OCI-LY1 (cell line): ENCODE data around the gene ARFGEF3.

Experiments
- H2AFZ ChIP-seq: fragments of 200-600 bp; sonication (generic), shearing (Covaris generic); 2 replicates; pipeline ENCODE4 v1.6.0; 2014; ENCODE audit warnings: antibody characterized with exemption, mild to moderate bottlenecking, low read length
- H3F3A ChIP-seq: fragments of 200-600 bp; sonication (generic), shearing (Covaris generic); 2 replicates; pipeline ENCODE4 v1.6.0; 2014; ENCODE audit warnings: mild to moderate bottlenecking, antibody characterized with exemption, low read length, moderate library complexity; ENCODE audit not compliant: insufficient read depth
- H3K27ac ChIP-seq: fragments of 200-600 bp; sonication (generic); 2 replicates; pipeline ENCODE4 v1.5.1; 2014; ENCODE audit warnings: low read length, mixed run types, mild to moderate bottlenecking, low read depth; ENCODE audit not compliant: poor library complexity, severe bottlenecking
- H3K27me3 ChIP-seq: fragments of 200-600 bp; sonication (generic); 2 replicates; pipeline ENCODE4 v1.6.0; 2014; ENCODE audit warnings: antibody characterized with exemption, mild to moderate bottlenecking, low read length, moderate library complexity; ENCODE audit not compliant: insufficient read depth
- H3K36me3 ChIP-seq: fragments of 200-600 bp; sonication (generic); 2 replicates; pipeline ENCODE4 v1.6.1; 2014; ENCODE audit warnings: mild to moderate bottlenecking, antibody characterized with exemption, low read length, moderate library complexity, mixed read lengths; ENCODE audit not compliant: insufficient read depth
- H3K4me1 ChIP-seq: fragments of 200-600 bp; sonication (generic); 2 replicates; pipeline ENCODE4 v1.5.1; 2014; ENCODE audit warnings: mild to moderate bottlenecking, low read length, moderate library complexity; ENCODE audit not compliant: insufficient read depth, severe bottlenecking
- H3K4me2 ChIP-seq: fragments of 200-600 bp; sonication (generic), shearing (Covaris generic); 2 replicates; pipeline ENCODE4 v1.6.1; 2014; ENCODE audit warnings: low read length
- H3K4me3 ChIP-seq: fragments of 200-600 bp; sonication (generic); 2 replicates; pipeline ENCODE4 v1.5.1; 2014; ENCODE audit warnings: low read length, low read depth, mild to moderate bottlenecking, mixed read lengths; ENCODE audit not compliant: poor library complexity, severe bottlenecking
- H3K79me2 ChIP-seq: fragments of 200-600 bp; shearing (Covaris generic); 2 replicates; pipeline ENCODE4 v1.6.1; 2016; ENCODE audit warnings: mixed run types, low read length, mixed read lengths; ENCODE audit not compliant: insufficient read depth
- H3K9ac ChIP-seq: fragments of 200-600 bp; sonication (generic), shearing (Covaris generic); 2 replicates; pipeline ENCODE4 v1.6.1; 2014; ENCODE audit warnings: mild to moderate bottlenecking, low read length, mixed read lengths
- H3K9me2 ChIP-seq: fragments of 200-600 bp; sonication (generic), shearing (Covaris generic); 2 replicates; pipeline ENCODE4 v1.6.1; 2014; ENCODE audit warnings: low read depth, mild to moderate bottlenecking, low read length, mixed read lengths
- H3K9me3 ChIP-seq: fragments of 200-600 bp; shearing (Covaris generic); 2 replicates; pipeline ENCODE4 v1.6.1; 2014; ENCODE audit warnings: low read length, mixed read lengths
- H4K20me1 ChIP-seq: fragments of 200-600 bp; sonication (generic), shearing (Covaris generic); 2 replicates; pipeline ENCODE4 v1.6.0; 2016; ENCODE audit warnings: mild to moderate bottlenecking, low read length; ENCODE audit not compliant: insufficient read depth
- CTCF ChIP-seq: fragments of 200-600 bp; sonication (generic), shearing (Covaris generic); IDR thresholded peaks from 2 replicates; pipeline ENCODE4 v1.5.1; 2017; ENCODE audit warnings: mild to moderate bottlenecking, antibody characterized with exemption, low read length, moderate library complexity, mixed read lengths
- EZH2 ChIP-seq: fragments of 200-600 bp; sonication (generic), shearing (Covaris generic); IDR thresholded peaks from 2 replicates; pipeline ENCODE4 v1.8.0; 2017; ENCODE audit warnings: borderline replicate concordance, mixed run types, mild to moderate bottlenecking, antibody characterized with exemption, low read length, moderate library complexity, mixed read lengths

The ARFGEF3 gene

GRCh38 chr6:138159246-138159645 lies 2.5 kb upstream of the ARFGEF3 start:
- no peaks in the 10 kb centered on the region for H3F3A ChIP-seq
- no peak overlapping the region for H2AFZ ChIP-seq
- H3K4me1 ChIP-seq: no peaks in the 10 kb centered on the region
- no peaks in the 10 kb centered on the region for H3K9me2 ChIP-seq
- TF ChIP-seq EZH2 (no peak), CTCF (no peak)
- H3K4me2 ChIP-seq: no peak overlapping the region
- H3K9ac ChIP-seq: no peak overlapping the region
- no peak overlapping the region for H3K4me3 ChIP-seq
- no peaks in the 10 kb centered on the region for H3K9me3 ChIP-seq
- H3K79me2 ChIP-seq: no peaks in the 10 kb centered on the region
- no peaks in the 10 kb centered on the region for H3K36me3 ChIP-seq
- H3K27me3 ChIP-seq: no peaks in the 10 kb centered on the region
- H3K27ac ChIP-seq: no peak overlapping the region
- H4K20me1 ChIP-seq: no peaks in the 10 kb centered on the region

GRCh38 chr6:138160329-138161087 lies 1.2 kb upstream of the ARFGEF3 start:
- Histone ChIP-seq H3K4me2 (no peak overlapping the region), H3K9ac (no peak overlapping the region), H3K9me3 (no peaks in the 10 kb centered on the region), H3K4me3 (no peak overlapping the region), H3K9me2 (no peaks in the 10 kb centered on the region), H3K36me3 (no peaks in the 10 kb centered on the region), H3K27me3 (no peaks in the 10 kb centered on the region), H3F3A (no peaks in the 10 kb centered on the region), H2AFZ (no peak overlapping the region), H3K4me1 (no peaks in the 10 kb centered on the region), H4K20me1 (no peaks in the 10 kb centered on the region), H3K79me2 (no peaks in the 10 kb centered on the region), H3K27ac (no peak overlapping the region)
- TF ChIP-seq EZH2 (no peak), CTCF (no peak)

- H3K79me2 ChIP-seq: no peaks in the 10 kb centered on the region
- no peaks in the 10 kb centered on the region for H3F3A ChIP-seq
- H2AFZ ChIP-seq: no peak overlapping the region
- no peaks in the 10 kb centered on the region for H3K9me2 ChIP-seq
- H3K27ac ChIP-seq: no peak overlapping the region
- no peaks in the 10 kb centered on the region for H3K36me3 ChIP-seq
- H3K9ac ChIP-seq: no peak overlapping the region
- H3K4me2 ChIP-seq: no peak overlapping the region
- no peaks in the 10 kb centered on the region for H4K20me1 ChIP-seq
- no peaks in the 10 kb centered on the region for H3K27me3 ChIP-seq
- H3K4me3 ChIP-seq: no peak overlapping the region
- H3K4me1 ChIP-seq: no peaks in the 10 kb centered on the region
- TF ChIP-seq CTCF: no peak
- TF ChIP-seq EZH2: no peak
- no peaks in the 10 kb centered on the region for H3K9me3 ChIP-seq
Measured at GRCh38 chr6:138161088-138161337, 726 bp upstream of the ARFGEF3 start.
